ENCODE data around the gene LYPD6.

The LYPD6 gene

GRCh38 chr2:149348291-149348690 is 17.9 kb downstream of the LYPD6 start:
- TF ChIP-seq CTCF (conservative IDR thresholded peaks at IDR 0.05) = no peak
- H3K27ac ChIP-seq = no peak overlapping the region

GRCh38 chr2:149353421-149353820 is 23.0 kb downstream of the LYPD6 start:
- TF ChIP-seq CTCF (conservative IDR thresholded peaks at IDR 0.05) = no peak

GRCh38 chr2:149355716-149356422 is 25.5 kb downstream of the LYPD6 start:
- TF ChIP-seq CTCF (conservative IDR thresholded peaks at IDR 0.05) = no peak
- no peak overlapping the region for H3K27ac ChIP-seq

More at GRCh38 chr2:149353421-149353820, 23.0 kb downstream of the LYPD6 start:
- H3K27ac ChIP-seq = peak overlapping the region; percentile 48

GRCh38 chr2:149357058-149357457 is 26.7 kb downstream of the LYPD6 start:
- no peak for TF ChIP-seq CTCF (conservative IDR thresholded peaks at IDR 0.05)
- no peak overlapping the region for H3K27ac ChIP-seq

GRCh38 chr2:149360106-149360505 is 29.7 kb downstream of the LYPD6 start:
- no peak for TF ChIP-seq CTCF (conservative IDR thresholded peaks at IDR 0.05)
- H3K27ac ChIP-seq = no peak overlapping the region

- no peak for TF ChIP-seq CTCF (conservative IDR thresholded peaks at IDR 0.05)
- 0 out of 2 replicates have a peak overlapping the region, but pooled peaks have one; percentile 5 for H3K27ac ChIP-seq
Observed at GRCh38 chr2:149363958-149364357, 33.6 kb downstream of the LYPD6 start.

GRCh38 chr2:149364839-149365238 is 34.5 kb downstream of the LYPD6 start:
- no peak for TF ChIP-seq CTCF (conservative IDR thresholded peaks at IDR 0.05)
- H3K27ac ChIP-seq = peak overlapping the region; percentile 62; the same call in 1 of the 2 replicates
